Measurements from ENCODE around the gene GADD45G.

GADD45G gene, protein sequence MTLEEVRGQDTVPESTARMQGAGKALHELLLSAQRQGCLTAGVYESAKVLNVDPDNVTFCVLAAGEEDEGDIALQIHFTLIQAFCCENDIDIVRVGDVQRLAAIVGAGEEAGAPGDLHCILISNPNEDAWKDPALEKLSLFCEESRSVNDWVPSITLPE

GRCh38 chr9:89604729-89605464 is at the start of gene GADD45G:
GADD45G (plus strand) TSS chr9:89605012; CDS start chr9:89605122, 110 bp downstream.
- TF ChIP-seq, protein P1, sequence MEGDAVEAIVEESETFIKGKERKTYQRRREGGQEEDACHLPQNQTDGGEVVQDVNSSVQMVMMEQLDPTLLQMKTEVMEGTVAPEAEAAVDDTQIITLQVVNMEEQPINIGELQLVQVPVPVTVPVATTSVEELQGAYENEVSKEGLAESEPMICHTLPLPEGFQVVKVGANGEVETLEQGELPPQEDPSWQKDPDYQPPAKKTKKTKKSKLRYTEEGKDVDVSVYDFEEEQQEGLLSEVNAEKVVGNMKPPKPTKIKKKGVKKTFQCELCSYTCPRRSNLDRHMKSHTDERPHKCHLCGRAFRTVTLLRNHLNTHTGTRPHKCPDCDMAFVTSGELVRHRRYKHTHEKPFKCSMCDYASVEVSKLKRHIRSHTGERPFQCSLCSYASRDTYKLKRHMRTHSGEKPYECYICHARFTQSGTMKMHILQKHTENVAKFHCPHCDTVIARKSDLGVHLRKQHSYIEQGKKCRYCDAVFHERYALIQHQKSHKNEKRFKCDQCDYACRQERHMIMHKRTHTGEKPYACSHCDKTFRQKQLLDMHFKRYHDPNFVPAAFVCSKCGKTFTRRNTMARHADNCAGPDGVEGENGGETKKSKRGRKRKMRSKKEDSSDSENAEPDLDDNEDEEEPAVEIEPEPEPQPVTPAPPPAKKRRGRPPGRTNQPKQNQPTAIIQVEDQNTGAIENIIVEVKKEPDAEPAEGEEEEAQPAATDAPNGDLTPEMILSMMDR (conservative IDR thresholded peaks at IDR 0.05; ENCODE audit: low read depth, low read length): no peak
- H3K4me3 ChIP-seq (ENCODE audit: low read depth, low read length): peak within 1 kb of the TSS; percentile 50
- DNase-seq (ENCODE audit: low read depth): peak; percentile 70

DNA sequence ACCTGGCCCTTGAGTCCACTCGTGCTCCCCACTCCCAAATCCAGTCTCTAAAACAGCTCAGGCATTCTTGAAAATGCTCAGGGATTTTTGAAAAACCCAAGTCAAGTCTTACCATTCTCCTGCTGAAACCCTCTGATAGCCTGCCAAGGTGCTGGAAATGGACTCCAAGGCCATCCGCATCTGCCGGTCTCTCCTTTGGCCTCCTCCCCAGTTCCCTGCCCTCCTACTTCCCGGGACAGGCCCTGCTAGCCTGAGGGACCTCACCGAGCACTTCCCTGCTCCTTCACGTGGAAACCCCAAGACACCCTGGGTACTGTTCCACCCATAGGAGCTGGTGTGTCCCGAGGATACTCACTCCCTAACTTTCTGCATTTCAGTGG is 49.8 kb upstream of the GADD45G start:
- no peak overlapping the region for H3K4me3 ChIP-seq (ENCODE audit: low read depth, low read length)
- TF ChIP-seq, protein P1 (conservative IDR thresholded peaks at IDR 0.05; ENCODE audit: low read depth, low read length): no peak
- DNase-seq (ENCODE audit: low read depth): no peak

GRCh38 chr9:89555451-89556375 is 49.1 kb upstream of the GADD45G start:
- TF ChIP-seq, protein P1 (conservative IDR thresholded peaks at IDR 0.05; ENCODE audit: low read depth, low read length): no peak
- H3K4me3 ChIP-seq (ENCODE audit: low read depth, low read length): no peak overlapping the region
- peak; percentile 62 for DNase-seq (ENCODE audit: low read depth)

GRCh38 chr9:89558196-89558899 is 46.5 kb upstream of the GADD45G start:
- no peak overlapping the region for H3K4me3 ChIP-seq (ENCODE audit: low read depth, low read length)
- DNase-seq (ENCODE audit: low read depth): no peak
- TF ChIP-seq, protein P1 (conservative IDR thresholded peaks at IDR 0.05; ENCODE audit: low read depth, low read length): no peak

GRCh38 chr9:89558948-89559347 is 45.9 kb upstream of the GADD45G start:
- no peak overlapping the region for H3K4me3 ChIP-seq (ENCODE audit: low read depth, low read length)
- TF ChIP-seq, protein P1 (conservative IDR thresholded peaks at IDR 0.05; ENCODE audit: low read depth, low read length): no peak
- DNase-seq (ENCODE audit: low read depth): no peak

GRCh38 chr9:89562186-89562814 is 42.5 kb upstream of the GADD45G start:
- TF ChIP-seq, protein P1 (conservative IDR thresholded peaks at IDR 0.05; ENCODE audit: low read depth, low read length): peak; percentile 3
- DNase-seq (ENCODE audit: low read depth): peak; percentile 81

More at GRCh38 chr9:89562186-89562814, 42.5 kb upstream of the GADD45G start:
- H3K4me3 ChIP-seq (ENCODE audit: low read depth, low read length): no peak overlapping the region
